Measurements from ENCODE around the gene MYL5.

GRCh38 chr4:704198-704891 lies 30.0 kb downstream of the MYL5 start:
- TF ChIP-seq RAD21 (IDR thresholded peaks at IDR 0.05; ENCODE audit: low read length) (no peak), CTCF (conservative IDR thresholded peaks at IDR 0.05; ENCODE audit: low read depth, low read length) (no peak), MXI1 (IDR thresholded peaks at IDR 0.05; ENCODE audit: borderline replicate concordance, low read depth, low read length) (no peak), POLR2A (IDR thresholded peaks at IDR 0.05; ENCODE audit: low read depth, low read length) (no peak), CEBPB (IDR thresholded peaks at IDR 0.05; ENCODE audit: low read depth, low read length) (no peak), ELK1 (IDR thresholded peaks at IDR 0.05; ENCODE audit: borderline replicate concordance, low read depth, low read length) (no peak)

All from IMR-90 (cell line).